MM.1S (cell line): Measurements from ENCODE around the gene DNAJC8.

Experiments
- EZH2phosphoT487 ChIP-seq: fragments of 300-600 bp; sonication (generic); IDR thresholded peaks from 2 replicates; pipeline ENCODE4 v1.6.1; 2018; ENCODE audit warnings: antibody characterized with exemption, low read length
- TF ChIP-seq, protein P1 (sequence below): fragments of 300-600 bp; sonication (generic); IDR thresholded peaks from 2 replicates; pipeline ENCODE4 v1.5.1; 2016; ENCODE audit warnings: antibody characterized with exemption, low read length, mixed read lengths

DNA sequence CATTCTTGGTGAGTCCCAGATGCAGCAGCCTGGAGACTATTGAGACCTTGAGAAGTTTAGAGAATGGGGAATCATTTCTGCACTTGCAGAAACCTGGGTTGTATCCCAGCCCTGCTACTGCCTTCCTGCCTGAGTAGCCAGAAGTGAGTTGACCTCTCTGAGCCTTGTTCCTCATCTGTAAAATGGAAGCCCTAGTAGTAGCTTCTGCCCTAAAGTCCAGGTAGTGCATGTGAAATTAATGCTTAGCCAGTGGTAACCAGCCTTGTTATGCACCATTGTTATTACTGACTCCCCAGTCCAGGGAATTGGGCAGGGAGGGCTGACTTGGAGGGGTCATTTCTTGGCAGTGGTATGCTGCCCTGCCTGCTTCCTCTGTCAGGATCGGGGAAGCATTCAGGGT lies 32.1 kb upstream of the DNAJC8 start:
- TF ChIP-seq EZH2phosphoT487: no peak
- TF ChIP-seq, protein P1, sequence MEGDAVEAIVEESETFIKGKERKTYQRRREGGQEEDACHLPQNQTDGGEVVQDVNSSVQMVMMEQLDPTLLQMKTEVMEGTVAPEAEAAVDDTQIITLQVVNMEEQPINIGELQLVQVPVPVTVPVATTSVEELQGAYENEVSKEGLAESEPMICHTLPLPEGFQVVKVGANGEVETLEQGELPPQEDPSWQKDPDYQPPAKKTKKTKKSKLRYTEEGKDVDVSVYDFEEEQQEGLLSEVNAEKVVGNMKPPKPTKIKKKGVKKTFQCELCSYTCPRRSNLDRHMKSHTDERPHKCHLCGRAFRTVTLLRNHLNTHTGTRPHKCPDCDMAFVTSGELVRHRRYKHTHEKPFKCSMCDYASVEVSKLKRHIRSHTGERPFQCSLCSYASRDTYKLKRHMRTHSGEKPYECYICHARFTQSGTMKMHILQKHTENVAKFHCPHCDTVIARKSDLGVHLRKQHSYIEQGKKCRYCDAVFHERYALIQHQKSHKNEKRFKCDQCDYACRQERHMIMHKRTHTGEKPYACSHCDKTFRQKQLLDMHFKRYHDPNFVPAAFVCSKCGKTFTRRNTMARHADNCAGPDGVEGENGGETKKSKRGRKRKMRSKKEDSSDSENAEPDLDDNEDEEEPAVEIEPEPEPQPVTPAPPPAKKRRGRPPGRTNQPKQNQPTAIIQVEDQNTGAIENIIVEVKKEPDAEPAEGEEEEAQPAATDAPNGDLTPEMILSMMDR: no peak
